ENCODE data around the gene HIPK2.
"Not testable (repeated sequence)": the region's sequence is repeated elsewhere in the genome, so short reads cannot be mapped to it uniquely, and the experiment has no call there.

The HIPK2 gene

GRCh38 chr7:139557857-139558581 lies 219.8 kb downstream of the HIPK2 start:
- ChIA-PET POLR2A (no interaction called here), CTCF (interaction anchor here (1.2 kb wide), 1 partner anchor 11 kb away, joined by 5 read pairs; no protein-coding TSS in a partner anchor)

DNA sequence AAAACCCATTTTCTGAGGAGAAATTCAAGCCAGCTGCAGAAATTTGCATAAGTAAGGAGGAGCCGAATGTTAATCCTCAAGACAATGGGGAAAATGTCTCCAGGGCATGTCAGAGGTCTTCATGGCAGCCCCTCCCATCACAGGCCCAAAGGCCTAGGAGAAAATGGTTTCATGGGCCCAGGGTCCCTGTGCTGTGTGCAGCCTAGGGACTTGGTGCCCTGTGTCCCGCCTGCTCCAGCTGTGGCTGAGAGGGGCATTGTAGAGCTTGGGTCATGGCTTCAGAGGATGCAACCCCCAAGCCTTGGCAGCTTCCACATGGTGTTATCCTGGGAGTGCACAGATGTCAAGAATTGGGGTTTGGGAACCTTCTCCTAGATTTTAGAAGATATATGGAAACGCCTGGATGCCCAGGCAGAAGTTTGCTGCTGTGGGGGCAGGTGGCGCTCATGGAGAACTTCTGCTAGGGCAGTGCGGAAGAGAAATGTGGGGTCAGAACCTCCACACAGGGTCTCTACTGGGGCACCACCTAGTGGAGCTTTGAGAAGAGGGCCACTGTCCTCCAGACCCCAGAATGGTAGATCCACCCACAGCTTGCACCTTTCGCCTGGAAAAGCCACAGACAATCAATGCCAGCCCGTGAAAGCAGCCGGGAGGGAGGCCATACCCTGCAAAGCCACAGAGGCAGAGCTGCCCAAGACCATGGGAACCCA lies 223.7 kb downstream of the HIPK2 start:
- CTCF ChIA-PET = interaction anchor here (1.2 kb wide), 1 partner anchor 449 kb away, joined by 3 read pairs; no protein-coding TSS in a partner anchor
- DNase-seq (ENCODE audit: extremely low spot score); POLR2A ChIA-PET: not testable (repeated sequence)

More at GRCh38 chr7:139557857-139558581, 219.8 kb downstream of the HIPK2 start:
- TF ChIP-seq CTCF (IDR thresholded peaks at IDR 0.05; ENCODE audit: control extremely low read depth, extremely low read depth, low read depth, missing control alignments) = no peak
- DNase-seq (ENCODE audit: extremely low spot score) = no peak

DNA sequence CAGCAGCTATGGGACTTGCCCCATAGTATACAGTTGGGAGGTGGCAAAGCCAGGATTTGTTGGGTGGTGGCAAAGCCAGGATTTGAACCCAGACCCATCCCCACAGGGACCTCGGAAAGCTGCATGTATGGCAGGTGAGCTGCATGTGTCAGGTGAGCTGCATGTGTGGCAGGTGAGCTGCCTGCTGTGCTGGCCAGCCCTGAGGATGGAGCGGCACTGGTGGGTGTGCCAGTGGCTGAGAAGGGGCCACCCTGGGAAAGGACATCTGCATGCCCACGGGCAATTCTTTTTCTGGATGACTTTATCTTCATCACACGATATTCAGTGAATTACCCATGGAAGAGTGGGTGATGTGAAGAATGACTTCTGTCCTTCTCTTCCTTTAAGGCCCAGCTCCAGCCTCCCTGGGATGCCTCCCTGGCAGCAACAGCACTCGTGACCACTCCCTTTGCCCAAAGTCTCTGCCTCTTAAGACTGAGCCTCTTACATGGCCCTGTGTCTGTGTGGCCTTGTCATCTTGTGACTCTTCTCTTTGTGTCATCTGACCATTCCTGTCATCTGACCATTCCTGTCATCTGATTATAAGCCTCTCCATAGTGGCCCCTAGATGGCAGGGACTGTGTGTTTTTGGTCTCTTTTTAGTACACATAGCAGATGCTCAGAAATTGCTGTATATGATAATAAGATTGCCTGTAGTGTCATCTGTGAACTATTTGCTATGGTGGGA lies 229.3 kb downstream of the HIPK2 start:
- CTCF ChIA-PET = interaction anchor here (1.2 kb wide), 1 partner anchor 59 kb away, joined by 3 read pairs; no protein-coding TSS in a partner anchor
- TF ChIP-seq CTCF (IDR thresholded peaks at IDR 0.05; ENCODE audit: control extremely low read depth, extremely low read depth, low read depth, missing control alignments) = no peak
- POLR2A ChIA-PET = no interaction called here
- DNase-seq (ENCODE audit: extremely low spot score) = no peak

GRCh38 chr7:139544645-139545044 lies 233.2 kb downstream of the HIPK2 start:
- POLR2A ChIA-PET = no interaction called here
- TF ChIP-seq CTCF (IDR thresholded peaks at IDR 0.05; ENCODE audit: control extremely low read depth, extremely low read depth, low read depth, missing control alignments) = no peak
- CTCF ChIA-PET = no interaction called here
- no peak for DNase-seq (ENCODE audit: extremely low spot score)

- TF ChIP-seq CTCF (IDR thresholded peaks at IDR 0.05; ENCODE audit: control extremely low read depth, extremely low read depth, low read depth, missing control alignments) = no peak
- ChIA-PET POLR2A (no interaction called here), CTCF (no interaction called here)
- no peak for DNase-seq (ENCODE audit: extremely low spot score)
Measured at GRCh38 chr7:139543801-139544603, 233.8 kb downstream of the HIPK2 start.

DNA sequence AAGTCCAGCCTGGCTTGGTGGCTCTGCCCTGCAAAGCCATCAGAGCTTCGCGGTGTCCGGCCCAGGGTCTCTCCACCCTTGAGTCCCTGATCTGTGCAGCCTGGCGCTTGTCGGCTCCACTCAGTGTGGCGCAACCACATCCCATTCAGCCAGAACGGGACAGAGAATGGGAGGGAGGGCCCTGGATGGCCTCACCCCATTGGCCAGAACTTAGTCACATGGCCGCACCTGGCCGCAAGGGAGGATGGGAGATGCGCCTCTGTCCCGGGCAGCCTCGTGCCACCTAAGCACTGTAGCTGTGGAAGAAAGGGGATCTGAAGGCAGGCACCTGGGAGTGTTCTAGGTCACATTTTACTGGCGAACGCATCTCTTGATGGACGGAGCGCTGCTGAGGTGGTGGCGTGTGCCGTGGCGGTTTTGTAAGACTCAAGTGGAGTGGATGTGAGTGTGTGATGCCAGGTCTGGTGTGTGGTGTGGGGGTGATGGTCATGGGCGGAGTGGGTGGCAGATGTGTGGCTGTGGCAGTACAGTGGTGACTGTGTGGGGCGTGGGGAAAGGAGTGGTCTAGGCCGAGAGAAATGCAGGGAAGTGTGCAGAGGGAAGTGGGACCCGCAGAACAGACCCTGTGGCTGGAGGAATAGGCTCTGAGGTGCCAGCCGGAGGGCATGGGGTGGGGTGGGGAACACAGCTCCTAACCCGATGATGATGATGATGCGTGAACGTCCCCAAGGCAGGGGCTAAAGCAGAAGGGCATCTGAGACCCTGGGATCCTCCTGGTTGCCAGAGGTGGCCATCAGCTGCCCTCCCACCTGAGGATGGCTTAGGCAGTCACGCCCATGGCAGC lies 235.3 kb downstream of the HIPK2 start:
- no peak for DNase-seq (ENCODE audit: extremely low spot score)
- no peak for TF ChIP-seq CTCF (IDR thresholded peaks at IDR 0.05; ENCODE audit: control extremely low read depth, extremely low read depth, low read depth, missing control alignments)
- ChIA-PET CTCF (no interaction called here), POLR2A (no interaction called here)

Data from GM10248 (cell line).